ENCODE results near the gene ROR1.

GRCh38 chr1:64090436-64090835 lies 316.6 kb downstream of the ROR1 start:
- TF ChIP-seq CTCF (IDR thresholded peaks at IDR 0.05) = no peak
- no peak for TF ChIP-seq POLR2A (IDR thresholded peaks at IDR 0.05)

Measured in uterus (tissue), 2 donors.